K562 (cell line): Measurements from ENCODE around the gene SAFB. TPM values are rescaled to one million over a fixed set of nuclear protein-coding genes. Genes with fewer than 3 reads are reported as not detected.
"Not testable (repeated sequence)": the region's sequence is repeated elsewhere in the genome, so short reads cannot be mapped to it uniquely, and the experiment has no call there.

Experiments used
- ATAC-seq: fragments of 200-7000 bp; cut with Tn5 transposase; 3 replicates; pipeline ENCODE4 v1.9.1; 2020; ENCODE audit warnings: moderate library complexity
- BruUV-seq: library from RNA; stranded (reverse); fragments of 400-500 nt; replicated peaks from 2 replicates; lab custom pipeline; 2021; lab: Mats Ljungman, UMichigan
- CTCF ChIA-PET: fragments of 300-600 bp; formaldehyde crosslinking; extraction: SDS; loops from one replicate; lab custom pipeline; 2021; ENCODE audit warnings: low intra/inter-chr PET ratio; lab: Yijun Ruan, JAX
- POLR2A ChIA-PET: fragments of 300-600, 350-650 bp; sonication (Branson Sonifier 250); formaldehyde crosslinking; extraction: SDS; loops from one replicate; lab custom pipeline; 2021; ENCODE audit warnings: antibody characterized with exemption, inconsistent platforms; lab: Yijun Ruan, JAX
- DNase-seq, 4 experiments: peaks; one replicate each; pipeline versions ENCODE4 v3.0.0 to v3.0.0-alpha.2; 2011 to 2018; ENCODE audit warnings: low spot score in 3 of 4, mixed read lengths in 3 of 4; ENCODE audit errors: extremely low read depth in 1 of 4
- FAIRE-seq: peaks from 2 replicates; lab custom pipeline; 2011; peaks lifted over from hg19 to GRCh38; lab: Jason Lieb, UNC
- H2AFZ ChIP-seq: 2 replicates; pipeline ENCODE4 v1.6.0; 2011; ENCODE audit warnings: low read depth, low read length, control low read depth, inconsistent platforms
- H3K27ac ChIP-seq: fragments of 200-600 bp; 3 replicates; pipeline ENCODE4 v1.8.0; 2011; ENCODE audit warnings: low read depth, mild to moderate bottlenecking, control low read depth, inconsistent platforms, low read length, moderate library complexity, mixed read lengths; ENCODE audit errors: extremely low read depth
- H3K27me3 ChIP-seq, 2 experiments: fragments of 300-600 bp in 1 of 2; 2 replicates in 1 of 2; 3 replicates in 1 of 2; pipeline versions ENCODE4 v1.6.0 to v1.8.0; 2011; ENCODE audit warnings: inconsistent platforms in 2 of 2, low read length in 2 of 2, mild to moderate bottlenecking in 1 of 2, mixed read lengths in 1 of 2, moderate library complexity in 1 of 2; ENCODE audit not compliant: control insufficient read depth in 2 of 2, insufficient read depth in 2 of 2
- H3K36me3 ChIP-seq: fragments of 300-600 bp; 3 replicates; pipeline ENCODE4 v1.8.0; 2011; ENCODE audit warnings: mild to moderate bottlenecking, low read length, inconsistent platforms; ENCODE audit not compliant: control insufficient read depth, insufficient read depth
- H3K4me1 ChIP-seq, 2 experiments: fragments of 200-600 bp in 1 of 2; replicated peaks in 1 of 2; 2 replicates in 1 of 2; 3 replicates in 1 of 2; pipeline versions ENCODE4 v1.5.1 to v1.8.0; 2011; ENCODE audit warnings: inconsistent platforms in 2 of 2, low read length in 2 of 2, mild to moderate bottlenecking in 1 of 2, mixed read lengths in 1 of 2, moderate library complexity in 1 of 2; ENCODE audit not compliant: control insufficient read depth in 2 of 2, insufficient read depth in 2 of 2
- H3K4me2 ChIP-seq: 2 replicates; pipeline ENCODE4 v1.6.1; 2011; ENCODE audit warnings: low read length, control low read depth, inconsistent platforms, mixed read lengths; ENCODE audit not compliant: insufficient read depth
- H3K4me3 ChIP-seq: fragments of 200-600 bp; sonication (generic), shearing (Covaris generic); 2 replicates; pipeline ENCODE4 v1.5.1; 2016; ENCODE audit warnings: control low read depth, inconsistent platforms
- H3K79me2 ChIP-seq: fragments of 200-600 bp; 3 replicates; pipeline ENCODE4 v1.8.0; 2011; ENCODE audit warnings: low read length, inconsistent platforms; ENCODE audit not compliant: control insufficient read depth, insufficient read depth
- H3K9ac ChIP-seq, 2 experiments: 2 replicates each; pipeline versions ENCODE4 v1.6.0 to v1.6.1; 2011; ENCODE audit warnings: low read depth in 2 of 2, low read length in 2 of 2, control low read depth in 1 of 2, inconsistent platforms in 1 of 2, mild to moderate bottlenecking in 1 of 2, mixed read lengths in 1 of 2; ENCODE audit not compliant: insufficient read depth in 1 of 2
- H3K9me1 ChIP-seq: one replicate; pipeline ENCODE4 v1.6.0; 2011; ENCODE audit warnings: inconsistent platforms, mild to moderate bottlenecking, low read length, moderate library complexity; ENCODE audit not compliant: control insufficient read depth, insufficient read depth
- H3K9me3 ChIP-seq: replicated peaks from 2 replicates; pipeline ENCODE4 v1.5.1; 2011; ENCODE audit warnings: low read depth, low read length, inconsistent platforms; ENCODE audit not compliant: control insufficient read depth, insufficient read depth
- H4K20me1 ChIP-seq: replicated peaks from 2 replicates; pipeline ENCODE4 v1.6.1; 2011; ENCODE audit warnings: low read length, inconsistent platforms, mixed read lengths; ENCODE audit not compliant: control insufficient read depth, insufficient read depth
- CBX8 ChIP-seq: fragments of 200-600 bp; sonication (generic); IDR thresholded peaks from 2 replicates; pipeline ENCODE4 v1.6.1; 2012; ENCODE audit warnings: borderline replicate concordance, mixed run types, low read depth, mild to moderate bottlenecking, moderate library complexity, mixed read lengths, low read length, control low read depth, inconsistent platforms; ENCODE audit not compliant: poor library complexity, severe bottlenecking; ENCODE audit errors: extremely low read depth
- CLOCK ChIP-seq: fragments of 250-450 bp; sonication (Bioruptor Pico); IDR thresholded peaks from 2 replicates; pipeline ENCODE4 v1.4.0; 2020; ENCODE audit warnings: mild to moderate bottlenecking, moderate library complexity, borderline replicate concordance
- POLR3G ChIP-seq: IDR thresholded peaks from 2 replicates; pipeline ENCODE4 v1.6.1; 2011; ENCODE audit not compliant: insufficient read length, insufficient replicate concordance; ENCODE audit errors: extremely low read depth
- RBM34 ChIP-seq: fragments of 200-400 bp; formaldehyde crosslinking; IDR thresholded peaks from 2 replicates; pipeline ENCODE4 v1.6.1; 2018; ENCODE audit warnings: low read length, borderline replicate concordance; ENCODE audit not compliant: insufficient read depth
- SLC30A9 ChIP-seq: fragments of 250-450 bp; sonication (Bioruptor Pico); IDR thresholded peaks from 2 replicates; pipeline ENCODE4 v1.8.0; 2022; ENCODE audit warnings: mild to moderate bottlenecking, moderate library complexity
- ZNF12 ChIP-seq: sonication (generic); formaldehyde crosslinking; IDR thresholded peaks from 2 replicates; pipeline ENCODE4 v1.4.0; 2020; ENCODE audit warnings: mild to moderate bottlenecking, missing genetic modification reagents
- WGBS: fragments of 100-300 bp; shearing (Covaris generic); methylation state at CpG from one replicate; pipeline ENCODE4 v1.1.6; 2016; ENCODE audit warnings: low coverage, mixed read lengths; ENCODE audit not compliant: insufficient coverage; ENCODE audit errors: missing lambda C conversion rate; 5-methylcytosine and 5-hydroxymethylcytosine counted together
- in situ Hi-C: fragments of 300-500 bp; cut with MboI; formaldehyde crosslinking; loops from 4 replicates; pipeline ENCODE4 v1.15.0; 2018; ENCODE audit warnings: inconsistent platforms, mixed read lengths
- intact Hi-C: fragments of 100-400 bp; cut with micrococcal nuclease; formaldehyde crosslinking; loops from 2 replicates; pipeline ENCODE4 v1.14.2; 2022
- polyA plus RNA-seq, 8 experiments: library from polyadenylated mRNA; depleted of rRNA in 4 of 8; stranded (reverse) in 5 of 8; unstranded in 3 of 8; fragments of >200 nt; fragmentation: Nextera tagmentation in 2 of 8; fragmentation: Illumina TruSeq in 1 of 8; extraction: Ambion mirVana in 2 of 8; extraction: Trizol in 1 of 8; gene quantifications; 2 replicates each; pipeline versions ENCODE4 v1.2.1 to v1.2.3, GENCODE V29; 2011 to 2014; ENCODE audit warnings: inconsistent platforms in 1 of 8, missing spikeins in 1 of 8
- total RNA-seq, 7 experiments: library from RNA; depleted of rRNA in 6 of 7; stranded (reverse); fragments of >200 nt in 6 of 7; fragmentation: Illumina TruSeq in 2 of 7; extraction: Trizol in 2 of 7; gene quantifications; 2 replicates each; pipeline versions ENCODE4 v1.2.1 to v1.2.3, GENCODE V29; 2011 to 2021; ENCODE audit warnings: low replicate concordance in 1 of 7

The SAFB gene
- total and polyA plus RNA-seq, 9 of the 15 experiments (the other 6 are each of a cell fraction or from before 2014, with no cell fraction given) = 1.1 to 151 (median 83.1) TPM

GRCh38 chr19:5608291-5608690 lies 14.6 kb upstream of the SAFB start (continued):
- TF ChIP-seq CLOCK (CRISPR knock-in tag) (no peak), CBX8 (no peak), RBM34 (no peak), POLR3G (no peak), SLC30A9 (CRISPR knock-in tag) (no peak), ZNF12 (CRISPR knock-in tag) (no peak)

- H2AFZ ChIP-seq, BruUV-seq, DNase-seq, FAIRE-seq, CTCF ChIA-PET, H3K4me3 ChIP-seq, H3K9me1 ChIP-seq, H3K9ac ChIP-seq, H3K27ac ChIP-seq, H3K4me2 ChIP-seq, H4K20me1 ChIP-seq, H3K27me3 ChIP-seq, H3K9me3 ChIP-seq, intact Hi-C loops, H3K4me1 ChIP-seq, in situ Hi-C loops, ATAC-seq: not testable (repeated sequence)
- 98% methylated on average over 6 of the region's 9 CpGs for WGBS
- Histone ChIP-seq H3K79me2 (peaks cover 40% of the 10 kb centered on the region), H3K36me3 (peaks cover 89% of the 10 kb centered on the region)
- POLR2A ChIA-PET = interaction anchor here (0.5 to 2.1 kb wide), 6 partner anchors 9 to 23 kb away, joined by 3 to 14 read pairs (median 4); partner anchors contain the start of genes SAFB and SAFB2
Measured at GRCh38 chr19:5608766-5609165, 14.1 kb upstream of the SAFB start.
